SH-SY5Y (cell line): ENCODE measurements around the gene SERPINA6.

ENCODE experiments used
- GATA2 ChIP-seq: IDR thresholded peaks from 2 replicates; pipeline ENCODE4 v1.6.1; 2011; ENCODE audit warnings: mild to moderate bottlenecking, low read depth, low read length
- GATA3 ChIP-seq: IDR thresholded peaks from 2 replicates; pipeline ENCODE4 v1.6.1; 2011; ENCODE audit warnings: low read depth, mild to moderate bottlenecking, low read length, moderate library complexity

SERPINA6 gene

GRCh38 chr14:94361682-94362081, 38.5 kb upstream of the SERPINA6 start:
- TF ChIP-seq GATA3 (no peak), GATA2 (no peak)

- TF ChIP-seq GATA3: no peak
- TF ChIP-seq GATA2: no peak
Measured at GRCh38 chr14:94360945-94361565, 37.9 kb upstream of the SERPINA6 start.

- TF ChIP-seq GATA3 (no peak), GATA2 (no peak)
Measured at GRCh38 chr14:94357166-94357565, 34.0 kb upstream of the SERPINA6 start.

GRCh38 chr14:94356379-94357056, 33.4 kb upstream of the SERPINA6 start:
- no peak for TF ChIP-seq GATA2
- no peak for TF ChIP-seq GATA3

- TF ChIP-seq GATA2: no peak
- no peak for TF ChIP-seq GATA3
Measured at GRCh38 chr14:94355191-94355794, 32.2 kb upstream of the SERPINA6 start.

GRCh38 chr14:94354638-94355185, 31.6 kb upstream of the SERPINA6 start:
- TF ChIP-seq GATA3 (no peak), GATA2 (no peak)

- TF ChIP-seq GATA3: no peak
- TF ChIP-seq GATA2: no peak
Measured at GRCh38 chr14:94349276-94349675, 26.1 kb upstream of the SERPINA6 start.

- TF ChIP-seq GATA3 (no peak), GATA2 (no peak)
Measured at GRCh38 chr14:94348836-94349235, 25.7 kb upstream of the SERPINA6 start.

- TF ChIP-seq GATA3 (no peak), GATA2 (no peak)
Measured at GRCh38 chr14:94346841-94347240, 23.7 kb upstream of the SERPINA6 start.

- TF ChIP-seq GATA2 (no peak), GATA3 (no peak)
Measured at GRCh38 chr14:94345344-94346064, 22.4 kb upstream of the SERPINA6 start.

GRCh38 chr14:94344389-94344788, 21.3 kb upstream of the SERPINA6 start:
- TF ChIP-seq GATA3 (no peak), GATA2 (no peak)

GRCh38 chr14:94343238-94344005, 20.3 kb upstream of the SERPINA6 start:
- no peak for TF ChIP-seq GATA3
- TF ChIP-seq GATA2: no peak

- TF ChIP-seq GATA2 (no peak), GATA3 (no peak)
Measured at GRCh38 chr14:94342334-94342934, 19.3 kb upstream of the SERPINA6 start.
